ENCODE measurements around the gene KEAP1.

DNA sequence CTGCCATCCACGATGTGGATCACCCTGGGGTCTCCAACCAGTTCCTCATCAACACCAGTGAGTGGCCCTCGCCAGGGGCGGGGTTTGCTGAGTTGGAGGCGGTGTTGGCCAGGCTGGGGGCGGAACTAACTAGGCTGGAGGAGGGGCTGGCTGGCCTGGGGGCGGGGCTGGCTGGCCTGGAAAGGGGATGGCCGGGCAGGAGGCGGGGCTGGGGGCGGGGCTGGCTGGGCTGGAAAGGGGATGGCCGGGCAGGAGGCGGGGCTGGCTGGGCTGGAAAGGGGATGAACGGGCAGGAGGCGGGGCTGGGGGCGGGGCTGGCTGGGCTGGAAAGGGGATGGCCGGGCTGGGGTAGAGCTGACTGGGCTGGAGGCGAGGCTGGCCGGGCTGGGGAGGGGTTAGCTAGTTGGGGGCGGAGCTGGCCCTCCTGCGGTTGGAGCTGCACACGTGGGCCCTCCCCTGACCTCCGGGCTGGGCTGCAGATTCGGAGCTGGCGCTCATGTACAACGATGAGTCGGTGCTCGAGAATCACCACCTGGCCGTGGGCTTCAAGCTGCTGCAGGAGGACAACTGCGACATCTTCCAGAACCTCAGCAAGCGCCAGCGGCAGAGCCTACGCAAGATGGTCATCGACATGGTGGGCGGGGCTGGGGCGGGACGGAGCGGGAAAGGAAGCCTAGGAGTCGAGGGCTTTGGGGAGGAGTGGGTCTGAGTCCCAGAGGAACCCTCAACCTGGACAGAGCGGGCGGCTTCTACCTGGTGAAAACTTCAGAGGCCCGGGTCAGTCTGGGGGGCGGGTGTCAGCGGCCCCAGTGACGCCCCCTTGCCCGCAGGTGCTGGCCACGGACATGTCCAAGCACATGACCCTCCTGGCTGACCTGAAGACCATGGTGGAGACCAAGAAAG is 41.9 kb downstream of the KEAP1 start:
- TF ChIP-seq, protein P1, sequence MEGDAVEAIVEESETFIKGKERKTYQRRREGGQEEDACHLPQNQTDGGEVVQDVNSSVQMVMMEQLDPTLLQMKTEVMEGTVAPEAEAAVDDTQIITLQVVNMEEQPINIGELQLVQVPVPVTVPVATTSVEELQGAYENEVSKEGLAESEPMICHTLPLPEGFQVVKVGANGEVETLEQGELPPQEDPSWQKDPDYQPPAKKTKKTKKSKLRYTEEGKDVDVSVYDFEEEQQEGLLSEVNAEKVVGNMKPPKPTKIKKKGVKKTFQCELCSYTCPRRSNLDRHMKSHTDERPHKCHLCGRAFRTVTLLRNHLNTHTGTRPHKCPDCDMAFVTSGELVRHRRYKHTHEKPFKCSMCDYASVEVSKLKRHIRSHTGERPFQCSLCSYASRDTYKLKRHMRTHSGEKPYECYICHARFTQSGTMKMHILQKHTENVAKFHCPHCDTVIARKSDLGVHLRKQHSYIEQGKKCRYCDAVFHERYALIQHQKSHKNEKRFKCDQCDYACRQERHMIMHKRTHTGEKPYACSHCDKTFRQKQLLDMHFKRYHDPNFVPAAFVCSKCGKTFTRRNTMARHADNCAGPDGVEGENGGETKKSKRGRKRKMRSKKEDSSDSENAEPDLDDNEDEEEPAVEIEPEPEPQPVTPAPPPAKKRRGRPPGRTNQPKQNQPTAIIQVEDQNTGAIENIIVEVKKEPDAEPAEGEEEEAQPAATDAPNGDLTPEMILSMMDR (IDR thresholded peaks at IDR 0.05): no peak
- no peak for TF ChIP-seq POLR2A (IDR thresholded peaks at IDR 0.05)
